GM19238 (cell line): ENCODE measurements around the gene CDK9.

Experiments used
- DNase-seq: peaks from one replicate; pipeline ENCODE4 v3.0.0; 2011; ENCODE audit warnings: low spot score; ENCODE audit not compliant: insufficient read length

CDK9 gene

DNA sequence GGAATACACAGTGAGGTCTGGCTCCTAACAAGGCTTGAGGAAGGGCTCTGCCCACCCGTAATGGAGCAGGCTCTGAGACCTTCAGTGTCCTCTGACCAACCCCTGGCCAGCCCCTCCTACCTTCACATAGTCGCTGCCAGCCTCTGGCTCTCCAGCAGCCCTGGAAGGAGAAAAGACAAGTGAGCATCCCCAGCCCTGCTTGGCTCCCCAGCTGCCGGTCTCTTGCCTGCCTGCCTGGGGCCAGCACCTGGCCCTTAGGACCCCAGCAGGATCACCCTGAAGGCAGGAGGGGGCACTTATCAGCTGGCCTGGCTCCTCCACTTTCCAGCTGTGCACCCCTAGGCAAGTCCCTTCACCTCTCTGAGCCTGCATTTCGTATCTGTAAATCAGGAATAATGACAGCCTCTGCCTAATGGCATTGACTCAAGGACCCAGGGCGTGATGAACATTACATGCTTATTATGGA, 24.3 kb upstream of the CDK9 start:
- DNase-seq = no peak

DNA sequence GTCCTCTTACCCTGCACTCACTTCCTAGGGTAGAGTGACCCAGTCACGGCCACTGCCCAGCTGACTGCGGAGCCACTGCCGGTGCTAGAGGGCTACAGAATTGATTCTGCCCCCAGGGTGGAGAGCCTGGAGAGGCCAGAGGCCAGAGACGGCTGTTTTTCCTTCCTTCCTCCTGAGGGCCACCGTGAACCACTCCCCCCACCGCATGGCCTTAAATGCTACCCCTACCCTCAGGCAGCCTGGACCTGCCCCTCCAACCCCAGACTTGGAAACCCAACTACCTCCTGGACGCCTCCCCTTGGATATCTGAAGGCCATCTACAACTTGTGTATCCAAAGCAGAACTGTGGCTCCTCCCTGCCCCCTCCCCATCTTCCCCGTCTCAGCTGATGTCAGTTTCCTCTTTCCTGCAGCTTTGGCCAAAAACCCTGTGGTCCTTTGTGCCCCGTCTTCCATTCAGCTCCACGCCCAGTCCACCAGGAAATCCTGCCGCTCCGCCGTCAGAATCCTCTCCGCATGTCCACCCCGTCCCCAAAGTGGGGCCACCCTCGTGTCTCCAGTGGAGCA, 23.6 kb upstream of the CDK9 start:
- no peak for DNase-seq

GRCh38 chr9:127763918-127764384, 21.9 kb upstream of the CDK9 start:
- no peak for DNase-seq

- no peak for DNase-seq
Observed at GRCh38 chr9:127765418-127765817, 20.4 kb upstream of the CDK9 start.

DNA sequence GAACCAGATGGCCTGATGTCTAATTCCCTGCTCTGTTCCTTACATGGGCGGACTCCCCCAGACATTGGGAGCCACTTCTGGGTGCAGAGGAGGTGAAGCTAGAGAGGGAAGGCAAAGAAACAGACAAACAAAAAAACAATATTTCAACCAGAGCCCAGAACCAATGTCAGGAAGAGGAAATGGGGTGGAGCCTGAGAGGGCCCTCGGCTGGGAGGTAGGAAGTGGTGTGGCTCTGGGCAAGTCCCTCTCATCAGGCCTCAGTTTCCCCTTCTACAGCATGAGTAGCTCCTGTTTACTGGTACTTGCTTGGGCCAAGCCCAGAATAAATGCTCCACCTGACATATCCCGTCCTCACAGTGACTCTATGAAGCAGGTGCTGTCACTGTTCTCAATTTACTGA, 18.4 kb upstream of the CDK9 start:
- no peak for DNase-seq

DNA sequence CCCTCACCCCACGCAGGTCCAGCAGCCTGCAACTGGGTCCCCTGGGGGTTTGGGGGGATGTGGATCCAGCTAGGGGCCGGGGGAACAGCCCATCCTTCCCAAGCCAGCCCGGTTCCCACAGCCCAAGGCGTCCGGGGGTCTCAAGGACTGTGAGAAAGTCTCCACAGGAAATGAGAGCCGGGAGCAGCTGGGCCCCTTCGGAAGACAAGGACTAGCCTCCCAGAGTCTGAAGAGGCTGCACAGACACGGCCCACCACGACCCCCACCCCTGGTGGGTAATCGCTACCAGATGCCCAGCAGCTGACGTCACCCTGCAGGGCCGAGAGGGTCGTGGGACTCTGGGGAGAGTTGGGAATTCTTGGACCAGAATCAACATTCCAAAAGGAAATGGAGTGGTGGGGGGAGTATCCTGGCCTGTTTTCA, 17.9 kb upstream of the CDK9 start:
- no peak for DNase-seq

DNA sequence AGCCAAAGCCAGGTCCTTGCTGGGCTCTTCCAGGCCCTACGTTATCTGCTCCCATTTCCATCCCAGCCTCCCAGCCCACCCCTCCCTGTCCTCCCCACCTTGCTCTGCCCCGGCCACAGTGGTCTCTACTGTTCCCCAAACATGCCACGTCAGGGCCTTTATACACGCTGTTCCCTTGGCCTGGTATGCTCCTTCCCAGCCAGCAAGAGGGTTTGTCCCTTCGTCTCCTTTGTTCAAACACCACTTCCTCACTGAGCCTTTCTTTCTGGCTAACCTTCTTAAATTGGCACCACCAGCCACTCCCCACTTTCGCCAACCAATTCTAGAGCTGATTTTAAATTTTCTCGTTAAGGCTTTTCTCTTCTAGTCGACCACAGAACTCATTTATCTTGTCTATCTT, 17.1 kb upstream of the CDK9 start:
- DNase-seq = no peak

DNA sequence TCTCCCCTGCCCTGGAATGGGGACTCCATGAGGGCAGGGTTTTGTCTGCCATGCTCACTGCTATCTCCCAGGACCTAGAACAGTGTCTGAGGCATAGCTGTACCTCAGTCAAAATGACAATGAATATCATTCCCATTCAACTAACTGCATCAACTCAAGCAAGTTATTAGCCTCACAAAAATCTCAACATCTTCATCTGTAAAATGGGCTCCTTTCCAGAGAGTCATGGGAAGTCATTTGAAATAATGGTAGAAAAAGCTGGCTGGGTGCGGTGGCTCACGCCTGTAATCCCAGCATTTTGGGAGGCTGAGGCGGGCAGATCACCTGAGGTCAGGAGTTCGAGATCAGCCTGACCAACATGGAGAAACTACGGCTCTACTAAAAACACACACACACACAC, 16.7 kb upstream of the CDK9 start:
- DNase-seq = no peak

DNA sequence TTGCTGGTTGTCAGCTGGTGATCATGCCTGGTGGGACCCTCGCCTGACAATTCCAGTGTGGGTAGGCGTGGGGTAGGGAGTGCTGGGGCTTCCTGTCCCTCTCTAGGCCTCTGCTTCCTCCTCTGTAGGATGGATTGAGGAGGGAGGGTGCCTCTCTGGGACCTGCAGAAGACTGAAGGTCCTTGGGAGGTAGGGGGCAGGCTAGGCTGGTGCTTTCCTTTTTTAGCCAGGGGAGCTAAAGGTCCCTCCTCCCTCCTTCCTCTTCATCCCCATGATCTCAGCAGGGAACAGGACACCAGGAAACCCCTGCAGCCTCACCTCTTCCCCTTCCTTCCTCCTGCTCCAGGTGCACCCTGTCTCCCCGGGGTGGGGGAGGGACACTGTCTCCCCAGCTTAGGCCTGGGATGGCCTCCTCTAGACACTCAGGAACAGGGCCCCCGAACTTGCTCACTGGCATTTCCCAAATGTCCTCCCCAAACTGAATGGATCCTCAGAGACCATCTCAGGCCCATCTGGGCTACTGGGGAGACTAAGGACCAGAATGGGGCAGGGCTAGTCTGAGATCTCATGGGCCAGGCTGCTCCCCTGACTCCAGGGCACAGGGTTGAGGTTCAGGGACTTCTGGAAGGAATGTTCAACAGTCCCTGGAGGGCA, 15.8 kb upstream of the CDK9 start:
- no peak for DNase-seq

GRCh38 chr9:127770583-127770904, 15.3 kb upstream of the CDK9 start:
- DNase-seq = no peak

DNA sequence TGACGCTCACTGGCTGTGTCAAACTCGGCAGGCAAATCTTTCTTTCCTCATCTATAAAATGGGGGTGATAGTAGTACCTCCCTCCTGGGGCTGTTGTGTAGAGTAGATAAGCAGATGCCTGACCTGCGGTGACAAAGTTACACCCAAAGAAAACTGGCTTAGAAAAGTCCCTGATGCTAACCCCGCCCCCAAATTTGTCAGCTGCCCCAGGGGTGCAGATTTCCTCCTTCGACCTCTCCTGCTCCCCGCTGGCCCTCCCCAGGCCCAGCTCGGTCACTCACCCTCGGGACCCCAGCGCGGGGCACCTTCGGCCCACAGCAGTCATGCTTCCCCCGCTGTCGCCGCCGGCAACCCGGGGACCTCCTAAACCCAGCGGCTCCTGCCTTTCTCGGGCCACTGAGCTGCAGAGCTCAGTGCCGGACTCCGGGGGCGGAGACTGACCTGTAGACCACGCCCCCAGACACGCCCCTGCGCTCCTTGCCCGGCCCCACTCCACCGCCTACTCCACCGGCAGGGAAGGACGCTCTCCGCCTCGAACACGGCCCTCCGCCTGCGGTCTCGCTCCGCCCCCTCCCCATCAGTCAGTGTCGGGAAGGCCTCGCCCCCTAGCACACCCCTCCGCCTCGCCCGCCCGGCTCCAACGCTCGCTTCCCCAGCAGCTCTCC, 14.8 kb upstream of the CDK9 start:
- peak; percentile 85 for DNase-seq

GRCh38 chr9:127771570-127772189, 14.2 kb upstream of the CDK9 start:
- DNase-seq = no peak

- DNase-seq = no peak
Observed at GRCh38 chr9:127772603-127773002, 13.2 kb upstream of the CDK9 start.

- no peak for DNase-seq
Observed at GRCh38 chr9:127773272-127773671, 12.6 kb upstream of the CDK9 start.

GRCh38 chr9:127773981-127774380, 11.9 kb upstream of the CDK9 start:
- no peak for DNase-seq

GRCh38 chr9:127776195-127776923, 9.5 kb upstream of the CDK9 start:
- peak; percentile 70 for DNase-seq

GRCh38 chr9:127776924-127777289, 8.9 kb upstream of the CDK9 start:
- no peak for DNase-seq

- DNase-seq = no peak
Observed at GRCh38 chr9:127777368-127777980, 8.4 kb upstream of the CDK9 start.

GRCh38 chr9:127778280-127779135, 7.3 kb upstream of the CDK9 start, which contains the start of gene SH2D3C:
Gene SH2D3C, minus strand, starts transcription at chr9:127778666. Its CDS starts 39 bp downstream, at chr9:127778627.
- no peak for DNase-seq
